Mesendoderm (in vitro differentiated cells): ENCODE data around the gene RAPGEF3.

Experiments
- DNase-seq: peaks from one replicate; pipeline ENCODE4 v3.0.0; 2013
- H2AK5ac ChIP-seq: 2 replicates; pipeline ENCODE4 v1.6.1; 2013; ENCODE audit warnings: low read length, inconsistent platforms
- H2BK120ac ChIP-seq: 2 replicates; pipeline ENCODE4 v1.6.1; 2013; ENCODE audit warnings: low read depth, mild to moderate bottlenecking, low read length, moderate library complexity, mixed read lengths
- H2BK15ac ChIP-seq: replicated peaks from 2 replicates; pipeline ENCODE4 v1.6.1; 2013; ENCODE audit warnings: low read depth, mild to moderate bottlenecking, moderate library complexity
- H2BK5ac ChIP-seq: 2 replicates; pipeline ENCODE4 v1.6.1; 2013; ENCODE audit warnings: low read length, inconsistent platforms
- H3K18ac ChIP-seq: 2 replicates; pipeline ENCODE4 v1.6.1; 2013; ENCODE audit warnings: mild to moderate bottlenecking, low read length, mixed read lengths
- H3K23ac ChIP-seq: one replicate; pipeline ENCODE4 v1.6.1; 2013; ENCODE audit warnings: low read length
- H3K27ac ChIP-seq: 2 replicates; pipeline ENCODE4 v1.5.1; 2013; ENCODE audit warnings: low read depth, mild to moderate bottlenecking, inconsistent platforms, low read length, moderate library complexity
- H3K27me3 ChIP-seq: 2 replicates; pipeline ENCODE4 v1.6.1; 2013; ENCODE audit warnings: low read length, control low read depth, mild to moderate bottlenecking, inconsistent platforms; ENCODE audit not compliant: insufficient read depth, poor library complexity
- H3K36me3 ChIP-seq: 2 replicates; pipeline ENCODE4 v1.6.1; 2013; ENCODE audit warnings: low read length, inconsistent platforms; ENCODE audit not compliant: control insufficient read depth, insufficient read depth
- H3K4ac ChIP-seq: one replicate; pipeline ENCODE4 v1.6.1; 2013; ENCODE audit warnings: low read depth, mild to moderate bottlenecking, low read length, moderate library complexity
- H3K4me1 ChIP-seq: 2 replicates; pipeline ENCODE4 v1.6.1; 2013; ENCODE audit warnings: low read depth, low read length, inconsistent platforms; ENCODE audit not compliant: control insufficient read depth
- H3K4me2 ChIP-seq: 2 replicates; pipeline ENCODE4 v1.6.1; 2013; ENCODE audit warnings: low read length
- H3K4me3 ChIP-seq: 2 replicates; pipeline ENCODE4 v1.5.1; 2013; ENCODE audit warnings: mild to moderate bottlenecking, low read length
- H3K56ac ChIP-seq: one replicate; pipeline ENCODE4 v1.6.1; 2013; ENCODE audit warnings: low read length
- H3K79me1 ChIP-seq: 2 replicates; pipeline ENCODE4 v1.6.1; 2013; ENCODE audit warnings: low read length, inconsistent platforms
- H3K79me2 ChIP-seq: 2 replicates; pipeline ENCODE4 v1.6.1; 2013; ENCODE audit warnings: mild to moderate bottlenecking, low read length; ENCODE audit not compliant: control insufficient read depth, insufficient read depth
- H3K9ac ChIP-seq: 2 replicates; pipeline ENCODE4 v1.6.1; 2013; ENCODE audit warnings: low read length, inconsistent platforms
- H4K5ac ChIP-seq: one replicate; pipeline ENCODE4 v1.6.1; 2013; ENCODE audit warnings: low read length
- H4K8ac ChIP-seq: one replicate; pipeline ENCODE4 v1.6.1; 2013; ENCODE audit warnings: low read depth, mild to moderate bottlenecking, control low read depth, low read length, moderate library complexity
- WGBS: extraction: QIAGEN DNeasy Blood & Tissue Kit; methylation state at CpG from one replicate; pipeline ENCODE4 v1.1.7; 2013; ENCODE audit warnings: low lambda C conversion rate, missing lambda C conversion rate; ENCODE audit not compliant: insufficient coverage; ENCODE audit errors: extremely low coverage; 5-methylcytosine and 5-hydroxymethylcytosine counted together

RAPGEF3 gene

GRCh38 chr12:47704719-47705118 lies 54.0 kb downstream of the RAPGEF3 start:
- Histone ChIP-seq H3K4ac (no peak overlapping the region), H2BK120ac (no peak overlapping the region), H3K36me3 (no peaks in the 10 kb centered on the region), H3K27ac (no peak overlapping the region), H3K56ac (peak overlapping the region; percentile 99), H3K18ac (no peak overlapping the region), H3K27me3 (no peaks in the 10 kb centered on the region), H3K79me2 (peaks cover 18% of the 10 kb centered on the region), H4K8ac (no peak overlapping the region), H2BK15ac (no peak overlapping the region), H4K5ac (no peak overlapping the region), H3K4me2 (peak overlapping the region; percentile 8), H3K23ac (no peak overlapping the region), H3K9ac (peak overlapping the region; percentile 87), H3K4me1 (no peaks in the 10 kb centered on the region), H2BK5ac (no peak overlapping the region), H3K4me3 (peak overlapping the region; percentile 75), H3K79me1 (peaks cover 11% of the 10 kb centered on the region), H2AK5ac (no peak overlapping the region)
- no CpG with 5 or more reads among the region's 9 CpGs for WGBS
- no peak for DNase-seq

- Histone ChIP-seq H3K79me1 (peaks cover 11% of the 10 kb centered on the region), H3K4me3 (no peak overlapping the region), H3K18ac (no peak overlapping the region), H3K4me1 (no peaks in the 10 kb centered on the region), H2AK5ac (no peak overlapping the region), H2BK120ac (no peak overlapping the region), H3K23ac (no peak overlapping the region), H3K27ac (no peak overlapping the region), H4K5ac (no peak overlapping the region), H3K27me3 (no peaks in the 10 kb centered on the region), H3K56ac (no peak overlapping the region), H3K4me2 (no peak overlapping the region), H2BK15ac (no peak overlapping the region), H3K79me2 (peaks cover 15% of the 10 kb centered on the region), H4K8ac (no peak overlapping the region), H3K4ac (no peak overlapping the region), H3K9ac (no peak overlapping the region), H2BK5ac (no peak overlapping the region), H3K36me3 (no peaks in the 10 kb centered on the region)
- no CpG with 5 or more reads among the region's 2 CpGs for WGBS
- no peak for DNase-seq
Measured at GRCh38 chr12:47700263-47700662, 58.4 kb downstream of the RAPGEF3 start.

GRCh38 chr12:47698631-47699030 lies 60.0 kb downstream of the RAPGEF3 start:
- 100% methylated on average over 1 of the region's 7 CpGs for WGBS
- Histone ChIP-seq H2BK5ac (no peak overlapping the region), H3K79me1 (peaks cover 4% of the 10 kb centered on the region), H3K4ac (no peak overlapping the region), H3K27ac (no peak overlapping the region), H3K27me3 (no peaks in the 10 kb centered on the region), H3K4me2 (no peak overlapping the region), H2BK120ac (no peak overlapping the region), H3K79me2 (peaks cover 3% of the 10 kb centered on the region), H3K18ac (no peak overlapping the region), H3K56ac (no peak overlapping the region), H3K9ac (no peak overlapping the region), H3K36me3 (no peaks in the 10 kb centered on the region), H3K23ac (no peak overlapping the region), H3K4me1 (no peaks in the 10 kb centered on the region), H4K5ac (no peak overlapping the region), H4K8ac (no peak overlapping the region), H2BK15ac (no peak overlapping the region), H2AK5ac (no peak overlapping the region), H3K4me3 (no peak overlapping the region)
- no peak for DNase-seq

GRCh38 chr12:47698055-47698454 lies 60.6 kb downstream of the RAPGEF3 start:
- no peak overlapping the region for H2BK120ac ChIP-seq
- no peaks in the 10 kb centered on the region for H3K36me3 ChIP-seq
- H3K4me3 ChIP-seq, result no peak overlapping the region
- H3K4me1 ChIP-seq, result no peaks in the 10 kb centered on the region
- H3K9ac ChIP-seq, result no peak overlapping the region
- no peaks in the 10 kb centered on the region for H3K79me2 ChIP-seq
- H3K18ac ChIP-seq, result no peak overlapping the region
- WGBS, result 100% methylated on average over 1 of the region's 4 CpGs
- H2BK5ac ChIP-seq, result no peak overlapping the region
- no peak overlapping the region for H3K27ac ChIP-seq
- no peak overlapping the region for H3K23ac ChIP-seq
- no peak overlapping the region for H3K4me2 ChIP-seq
- H3K27me3 ChIP-seq, result no peaks in the 10 kb centered on the region
- no peak overlapping the region for H4K5ac ChIP-seq
- no peak overlapping the region for H3K56ac ChIP-seq
- no peak overlapping the region for H4K8ac ChIP-seq
- H3K4ac ChIP-seq, result no peak overlapping the region
- H2AK5ac ChIP-seq, result no peak overlapping the region
- no peak overlapping the region for H2BK15ac ChIP-seq
- no peak for DNase-seq
- H3K79me1 ChIP-seq, result no peaks in the 10 kb centered on the region

- H3K4me3 ChIP-seq, result no peak overlapping the region
- H3K79me2 ChIP-seq, result no peaks in the 10 kb centered on the region
- no peak overlapping the region for H2BK15ac ChIP-seq
- H3K27me3 ChIP-seq, result no peaks in the 10 kb centered on the region
- H3K36me3 ChIP-seq, result no peaks in the 10 kb centered on the region
- H4K8ac ChIP-seq, result no peak overlapping the region
- no peak overlapping the region for H4K5ac ChIP-seq
- no peak overlapping the region for H3K4ac ChIP-seq
- H3K4me1 ChIP-seq, result no peaks in the 10 kb centered on the region
- no peak overlapping the region for H3K27ac ChIP-seq
- H3K9ac ChIP-seq, result no peak overlapping the region
- no CpG with 5 or more reads among the region's 2 CpGs for WGBS
- H3K79me1 ChIP-seq, result no peaks in the 10 kb centered on the region
- no peak overlapping the region for H3K4me2 ChIP-seq
- DNase-seq, result no peak
- H3K23ac ChIP-seq, result no peak overlapping the region
- no peak overlapping the region for H3K18ac ChIP-seq
- H2BK5ac ChIP-seq, result no peak overlapping the region
- no peak overlapping the region for H2BK120ac ChIP-seq
- H2AK5ac ChIP-seq, result no peak overlapping the region
- H3K56ac ChIP-seq, result no peak overlapping the region
Measured at GRCh38 chr12:47689215-47689614, 69.5 kb downstream of the RAPGEF3 start.

GRCh38 chr12:47687636-47688035 lies 71.0 kb downstream of the RAPGEF3 start:
- Histone ChIP-seq H3K4ac (no peak overlapping the region), H3K27ac (no peak overlapping the region), H3K9ac (no peak overlapping the region), H3K79me2 (no peaks in the 10 kb centered on the region), H3K23ac (no peak overlapping the region), H3K4me1 (no peaks in the 10 kb centered on the region), H2BK15ac (no peak overlapping the region), H3K4me2 (no peak overlapping the region), H4K8ac (no peak overlapping the region), H2BK120ac (no peak overlapping the region), H2BK5ac (no peak overlapping the region), H3K4me3 (no peak overlapping the region), H3K56ac (no peak overlapping the region), H3K18ac (no peak overlapping the region), H3K79me1 (no peaks in the 10 kb centered on the region), H2AK5ac (no peak overlapping the region), H3K36me3 (no peaks in the 10 kb centered on the region), H4K5ac (no peak overlapping the region), H3K27me3 (no peaks in the 10 kb centered on the region)
- DNase-seq, result no peak
- WGBS, result no CpG with 5 or more reads among the region's 3 CpGs
